ENCODE data around the gene L3MBTL4.

GRCh38 chr18:6096730-6097129 lies 318.0 kb downstream of the L3MBTL4 start:
- TF ChIP-seq CTCF (IDR thresholded peaks at IDR 0.05) (no peak), POLR2A (IDR thresholded peaks at IDR 0.05) (no peak)

Data from heart left ventricle (tissue), 13 donors.